Measurements from ENCODE around the gene GPAM.

DNA sequence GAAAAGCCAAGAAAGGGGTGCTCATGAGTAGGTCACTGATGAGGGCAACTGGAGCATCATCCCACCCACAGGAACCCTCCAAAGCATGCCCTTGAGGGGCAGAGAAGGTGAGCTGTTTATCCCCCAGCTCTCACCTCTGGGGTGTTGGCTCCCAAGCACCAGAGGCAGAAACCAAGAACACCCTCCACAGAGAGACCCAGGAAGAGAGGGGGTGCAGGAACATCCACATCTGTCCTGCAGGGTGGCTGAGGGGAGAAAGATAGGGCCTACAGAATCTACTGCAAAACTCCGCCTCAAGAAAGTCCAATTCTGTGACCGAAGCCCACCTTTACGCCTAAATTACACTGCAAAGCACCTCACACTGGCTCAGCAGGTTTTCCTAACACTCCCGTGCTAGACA lies 40.1 kb downstream of the GPAM start:
- TF ChIP-seq CTCF (IDR thresholded peaks at IDR 0.05) (no peak), POLR2A (IDR thresholded peaks at IDR 0.05) (no peak), EP300 (IDR thresholded peaks at IDR 0.05) (no peak)

Data from upper lobe of left lung (tissue), 4 donors.